GM21825 (cell line): ENCODE data around the gene GAMT.
A peak's percentile ranks its signal among the peaks of the same experiment; 100 is the strongest.

Source experiments
- ATAC-seq: cut with Tn5 transposase; IDR thresholded peaks from one replicate; pipeline ENCODE4 v1.9.1; 2021; ENCODE audit warnings: mild to moderate bottlenecking, moderate library complexity; ENCODE audit not compliant: unreplicated experiment

The GAMT gene

GRCh38 chr19:1418951-1419738, 17.8 kb upstream of the GAMT start:
- ATAC-seq = no peak

GRCh38 chr19:1418496-1418775, 17.1 kb upstream of the GAMT start:
- ATAC-seq = no peak

GRCh38 chr19:1417681-1418495, 16.5 kb upstream of the GAMT start:
- no peak for ATAC-seq

- ATAC-seq = no peak
Measured at GRCh38 chr19:1417145-1417544, 15.8 kb upstream of the GAMT start.

GRCh38 chr19:1416014-1416841, 14.9 kb upstream of the GAMT start:
- ATAC-seq = no peak

GRCh38 chr19:1412995-1413800, 11.9 kb upstream of the GAMT start:
- ATAC-seq = no peak

GRCh38 chr19:1412323-1412923, 11.1 kb upstream of the GAMT start:
- ATAC-seq = no peak

GRCh38 chr19:1411255-1412191, 10.2 kb upstream of the GAMT start:
- ATAC-seq = no peak

- ATAC-seq = no peak
Measured at GRCh38 chr19:1410789-1411188, 9.4 kb upstream of the GAMT start.

- ATAC-seq = no peak
Measured at GRCh38 chr19:1410136-1410786, 8.9 kb upstream of the GAMT start.

GRCh38 chr19:1409204-1410005, 8.1 kb upstream of the GAMT start:
- no peak for ATAC-seq

- no peak for ATAC-seq
Measured at GRCh38 chr19:1408300-1409203, 7.2 kb upstream of the GAMT start.

- peak; percentile 22 for ATAC-seq
Measured at GRCh38 chr19:1407528-1408299, 6.4 kb upstream of the GAMT start, which contains the start of gene DAZAP1. Gene DAZAP1 (plus strand): TSS chr19:1407586. CDS start chr19:1407774, 188 bp downstream.

- peak; percentile 66 for ATAC-seq
Measured at GRCh38 chr19:1406774-1407527, 5.6 kb upstream of the GAMT start.

- ATAC-seq = no peak
Measured at GRCh38 chr19:1402411-1403070, 1.2 kb upstream of the GAMT start.
